Measurements from ENCODE around the gene BRD3.
"Not testable (repeated sequence)": the region's sequence is repeated elsewhere in the genome, so short reads cannot be mapped to it uniquely, and the experiment has no call there.

The BRD3 gene

GRCh38 chr9:133992780-133993634 is 74.8 kb downstream of the BRD3 start:
- DNase-seq (ENCODE audit: low read depth) = peak; percentile 94
- TF ChIP-seq CTCF (conservative IDR thresholded peaks at IDR 0.05; ENCODE audit: control insufficient read depth, insufficient read depth, low read depth, low read length) = peak; percentile 25
- H3K4me3 ChIP-seq (ENCODE audit: control insufficient read depth, low read depth, low read length) = peak overlapping the region; percentile 73

- no peak for TF ChIP-seq CTCF (conservative IDR thresholded peaks at IDR 0.05; ENCODE audit: control insufficient read depth, insufficient read depth, low read depth, low read length)
- H3K4me3 ChIP-seq (ENCODE audit: control insufficient read depth, low read depth, low read length) = peak within 1 kb of the TSS; percentile 73
- peak; percentile 45 for DNase-seq (ENCODE audit: low read depth)
Observed at GRCh38 chr9:133991964-133992779, 75.7 kb downstream of the BRD3 start, which contains the start of gene VAV2. Gene VAV2, minus strand, starts transcription at chr9:133992324. Its CDS starts 46 bp downstream, at chr9:133992278.

- DNase-seq (ENCODE audit: low read depth) = no peak
- TF ChIP-seq CTCF (conservative IDR thresholded peaks at IDR 0.05; ENCODE audit: control insufficient read depth, insufficient read depth, low read depth, low read length) = no peak
- H3K4me3 ChIP-seq (ENCODE audit: control insufficient read depth, low read depth, low read length) = peak overlapping the region; percentile 66
Observed at GRCh38 chr9:133991214-133991921, 76.5 kb downstream of the BRD3 start.

- H3K4me3 ChIP-seq (ENCODE audit: control insufficient read depth, low read depth, low read length) = peak overlapping the region; percentile 66
- peak; percentile 84 for DNase-seq (ENCODE audit: low read depth)
- TF ChIP-seq CTCF (conservative IDR thresholded peaks at IDR 0.05; ENCODE audit: control insufficient read depth, insufficient read depth, low read depth, low read length) = no peak
Observed at GRCh38 chr9:133990366-133991213, 77.2 kb downstream of the BRD3 start.

GRCh38 chr9:133989625-133990365 is 78.0 kb downstream of the BRD3 start:
- no peak overlapping the region for H3K4me3 ChIP-seq (ENCODE audit: control insufficient read depth, low read depth, low read length)
- DNase-seq (ENCODE audit: low read depth) = no peak
- TF ChIP-seq CTCF (conservative IDR thresholded peaks at IDR 0.05; ENCODE audit: control insufficient read depth, insufficient read depth, low read depth, low read length) = no peak

GRCh38 chr9:133988771-133989170 is 79.1 kb downstream of the BRD3 start:
- H3K4me3 ChIP-seq (ENCODE audit: control insufficient read depth, low read depth, low read length); DNase-seq (ENCODE audit: low read depth): not testable (repeated sequence)

Data from fibroblast of mammary gland (primary cell).